ENCODE data around the gene MMP3.

MMP3 gene

GRCh38 chr11:102831489-102832440 is 11.6 kb downstream of the MMP3 start:
- DNase-seq (ENCODE audit: low read depth), result no peak

- no peak for DNase-seq (ENCODE audit: low read depth)
These were observed 12.3 kb downstream of the MMP3 start for GRCh38 chr11:102831128-102831488.

- no peak for DNase-seq (ENCODE audit: low read depth)
These were observed 13.2 kb downstream of the MMP3 start for GRCh38 chr11:102830001-102830727.

- no peak for DNase-seq (ENCODE audit: low read depth)
These were observed 14.0 kb downstream of the MMP3 start for GRCh38 chr11:102829316-102830000.

- DNase-seq (ENCODE audit: low read depth), result no peak
These were observed 18.9 kb downstream of the MMP3 start for GRCh38 chr11:102824556-102824955.

- no peak for DNase-seq (ENCODE audit: low read depth)
These were observed 23.9 kb downstream of the MMP3 start for GRCh38 chr11:102819491-102819890.

- DNase-seq (ENCODE audit: low read depth), result no peak
These were observed 29.9 kb downstream of the MMP3 start for GRCh38 chr11:102813484-102813883.

GRCh38 chr11:102812188-102812587 is 31.2 kb downstream of the MMP3 start:
- DNase-seq (ENCODE audit: low read depth), result no peak

GRCh38 chr11:102810950-102811660 is 32.3 kb downstream of the MMP3 start:
- DNase-seq (ENCODE audit: low read depth), result no peak

GRCh38 chr11:102809971-102810370 is 33.4 kb downstream of the MMP3 start:
- DNase-seq (ENCODE audit: low read depth), result no peak

- no peak for DNase-seq (ENCODE audit: low read depth)
These were observed 35.5 kb downstream of the MMP3 start for GRCh38 chr11:102807921-102808320.

GRCh38 chr11:102806296-102806695 is 37.1 kb downstream of the MMP3 start:
- no peak for DNase-seq (ENCODE audit: low read depth)

GRCh38 chr11:102802341-102802740 is 41.1 kb downstream of the MMP3 start:
- no peak for DNase-seq (ENCODE audit: low read depth)

- no peak for DNase-seq (ENCODE audit: low read depth)
These were observed 42.6 kb downstream of the MMP3 start for GRCh38 chr11:102800767-102801166.

GRCh38 chr11:102799681-102800340 is 43.6 kb downstream of the MMP3 start:
- no peak for DNase-seq (ENCODE audit: low read depth)

GRCh38 chr11:102798012-102798746 is 45.2 kb downstream of the MMP3 start, which contains the start of gene MMP1:
MMP1 (minus strand) TSS chr11:102798160; CDS start chr11:102798092, 68 bp downstream.
- DNase-seq (ENCODE audit: low read depth), result no peak

- no peak for DNase-seq (ENCODE audit: low read depth)
These were observed 49.0 kb downstream of the MMP3 start for GRCh38 chr11:102794382-102794781.

- DNase-seq (ENCODE audit: low read depth), result no peak
These were observed 49.6 kb downstream of the MMP3 start for GRCh38 chr11:102793677-102794290.

GRCh38 chr11:102792604-102793003 is 50.8 kb downstream of the MMP3 start:
- DNase-seq (ENCODE audit: low read depth), result no peak

Measured in activated T-cell treated with anti-CD3 and anti-CD28 coated beads for 24 hours (primary cell).